AG04449 (cell line): ENCODE results near the gene ESR1.

Experiments
- CTCF ChIA-PET: fragments of 350-600 bp; formaldehyde crosslinking; extraction: SDS; loops from one replicate; lab custom pipeline; 2021; ENCODE audit warnings: antibody characterized with exemption; lab: Yijun Ruan, JAX
- POLR2A ChIA-PET: fragments of 400-600, 350-600 bp; formaldehyde crosslinking; extraction: SDS; loops from one replicate; lab custom pipeline; 2020; ENCODE audit warnings: antibody characterized with exemption, inconsistent platforms; lab: Yijun Ruan, JAX
- DNase-seq: peaks from one replicate; pipeline ENCODE4 v3.0.0-alpha.2; 2010; ENCODE audit warnings: low read depth, low spot score
- H3K4me3 ChIP-seq: 2 replicates; pipeline ENCODE4 v1.5.1; 2011; ENCODE audit warnings: low read depth, mild to moderate bottlenecking, control low read depth, low read length
- CTCF ChIP-seq: IDR thresholded peaks from one replicate; pipeline ENCODE4 v1.5.1; 2011; ENCODE audit warnings: mild to moderate bottlenecking, moderate library complexity, low read length, control low read depth, inconsistent platforms; ENCODE audit not compliant: insufficient read depth; ENCODE audit errors: missing control alignments

The ESR1 gene

GRCh38 chr6:151784441-151785214 is 22.9 kb upstream of the ESR1 start:
- POLR2A ChIA-PET: no interaction called here
- no peak for DNase-seq
- H3K4me3 ChIP-seq: no peak overlapping the region
- CTCF ChIA-PET: interaction anchor here (1.2 kb wide), 1 partner anchor 20 kb away, joined by 4 read pairs; no protein-coding TSS in a partner anchor
- no peak for TF ChIP-seq CTCF

GRCh38 chr6:151796842-151797530 is 10.5 kb upstream of the ESR1 start:
- no peak for TF ChIP-seq CTCF
- CTCF ChIA-PET: no interaction called here
- DNase-seq: no peak
- H3K4me3 ChIP-seq: no peak overlapping the region
- POLR2A ChIA-PET: no interaction called here

- CTCF ChIA-PET: no interaction called here
- TF ChIP-seq CTCF: no peak
- H3K4me3 ChIP-seq: no peak overlapping the region
- POLR2A ChIA-PET: no interaction called here
- no peak for DNase-seq
Observed at GRCh38 chr6:151803743-151804142, 3.7 kb upstream of the ESR1 start.

GRCh38 chr6:151804585-151805285 is 2.7 kb upstream of the ESR1 start:
- no peak for DNase-seq
- TF ChIP-seq CTCF: no peak
- no peak overlapping the region for H3K4me3 ChIP-seq
- ChIA-PET POLR2A (no interaction called here), CTCF (no interaction called here)

GRCh38 chr6:151805286-151805840 is 2.1 kb upstream of the ESR1 start:
- DNase-seq: no peak
- TF ChIP-seq CTCF: no peak
- ChIA-PET POLR2A (no interaction called here), CTCF (no interaction called here)
- H3K4me3 ChIP-seq: no peak overlapping the region
